HG03025 (cell line): ENCODE data around the gene CEP162.
"Not testable (repeated sequence)": the region's sequence is repeated elsewhere in the genome, so short reads cannot be mapped to it uniquely, and the experiment has no call there.

Experiments used
- ATAC-seq: cut with Tn5 transposase; IDR thresholded peaks from one replicate; pipeline ENCODE4 v1.9.1; 2021; ENCODE audit warnings: mild to moderate bottlenecking, moderate library complexity; ENCODE audit not compliant: unreplicated experiment, low FRiP score

Gene CEP162

GRCh38 chr6:84164328-84164727 is 63.1 kb downstream of the CEP162 start:
- ATAC-seq, result not testable (repeated sequence)

- no peak for ATAC-seq
Observed at GRCh38 chr6:84161190-84161589, 66.3 kb downstream of the CEP162 start.

- ATAC-seq, result no peak
Observed at GRCh38 chr6:84156306-84156705, 71.1 kb downstream of the CEP162 start.

- no peak for ATAC-seq
Observed at GRCh38 chr6:84151669-84152068, 75.8 kb downstream of the CEP162 start.

GRCh38 chr6:84150705-84151104 is 76.7 kb downstream of the CEP162 start:
- no peak for ATAC-seq

GRCh38 chr6:84141521-84141920 is 85.9 kb downstream of the CEP162 start:
- no peak for ATAC-seq

GRCh38 chr6:84139311-84139710 is 88.1 kb downstream of the CEP162 start:
- ATAC-seq, result no peak

GRCh38 chr6:84137989-84138575 is 89.4 kb downstream of the CEP162 start:
- ATAC-seq, result no peak

- no peak for ATAC-seq
Observed at GRCh38 chr6:84137051-84137375, 90.4 kb downstream of the CEP162 start.

- no peak for ATAC-seq
Observed at GRCh38 chr6:84136364-84137050, 90.9 kb downstream of the CEP162 start.

GRCh38 chr6:84135291-84135690 is 92.2 kb downstream of the CEP162 start:
- ATAC-seq, result no peak

- not testable (repeated sequence) for ATAC-seq
Observed at GRCh38 chr6:84133385-84133784, 94.1 kb downstream of the CEP162 start.

GRCh38 chr6:84129588-84129987 is 97.9 kb downstream of the CEP162 start:
- ATAC-seq, result not testable (repeated sequence)

GRCh38 chr6:84123186-84123585 is 104.3 kb downstream of the CEP162 start:
- ATAC-seq, result peak; percentile 67

- no peak for ATAC-seq
Observed at GRCh38 chr6:84119277-84119676, 108.2 kb downstream of the CEP162 start.

- ATAC-seq, result no peak
Observed at GRCh38 chr6:84118191-84118590, 109.3 kb downstream of the CEP162 start.

GRCh38 chr6:84114933-84115594 is 112.4 kb downstream of the CEP162 start:
- ATAC-seq, result not testable (repeated sequence)

- ATAC-seq, result not testable (repeated sequence)
Observed at GRCh38 chr6:84111351-84111750, 116.1 kb downstream of the CEP162 start.

GRCh38 chr6:84107495-84107894 is 119.9 kb downstream of the CEP162 start:
- ATAC-seq, result no peak

GRCh38 chr6:84105215-84105924 is 122.1 kb downstream of the CEP162 start:
- not testable (repeated sequence) for ATAC-seq

- ATAC-seq, result no peak
Observed at GRCh38 chr6:84103029-84103428, 124.4 kb downstream of the CEP162 start.
